Neural crest cell (in vitro differentiated cells): ENCODE measurements around the gene SPCS3. TPM values are rescaled to one million over a fixed set of nuclear protein-coding genes. Genes with fewer than 3 reads are reported as not detected.
A peak's percentile ranks its signal among the peaks of the same experiment; 100 is the strongest.
"Not testable (repeated sequence)": the region's sequence is repeated elsewhere in the genome, so short reads cannot be mapped to it uniquely, and the experiment has no call there.

Experiments used
- DNase-seq: peaks from one replicate; pipeline ENCODE4 v3.0.0; 2021; ENCODE audit warnings: low read depth, mixed read lengths, low spot score
- H3K27ac Mint-ChIP-seq: one replicate; pipeline ENCODE4 v1.8.0; 2021; ENCODE audit warnings: mild to moderate bottlenecking, mixed read lengths; ENCODE audit not compliant: unreplicated experiment
- H3K27me3 Mint-ChIP-seq: 2 replicates; pipeline ENCODE4 v1.8.0; 2021; ENCODE audit warnings: low read depth, mild to moderate bottlenecking, mixed read lengths
- H3K36me3 Mint-ChIP-seq: 2 replicates; pipeline ENCODE4 v1.8.0; 2021; ENCODE audit warnings: low read depth, mild to moderate bottlenecking, mixed read lengths
- H3K4me1 Mint-ChIP-seq: 2 replicates; pipeline ENCODE4 v1.8.0; 2021; ENCODE audit warnings: mixed read lengths
- H3K4me3 Mint-ChIP-seq: one replicate; pipeline ENCODE4 v1.8.0; 2021; ENCODE audit warnings: mild to moderate bottlenecking, mixed read lengths
- H3K9me3 Mint-ChIP-seq: 2 replicates; pipeline ENCODE4 v1.8.0; 2021; ENCODE audit warnings: mixed read lengths
- CTCF ChIP-seq: fragments of 200-600 bp; sonication (generic); conservative IDR thresholded peaks from 2 replicates; pipeline ENCODE4 v1.5.0; 2021; ENCODE audit warnings: antibody characterized with exemption, mild to moderate bottlenecking
- total RNA-seq: library from RNA; stranded (reverse); gene quantifications from 2 replicates; pipeline ENCODE4 v1.2.1, GENCODE V29; 2021

The SPCS3 gene
- total RNA-seq, 1 donor from 2014 or later, result 108 TPM

- Mint-ChIP-seq H3K9me3 (no peaks in the 10 kb centered on the region), H3K4me1 (peaks cover 4% of the 10 kb centered on the region), H3K36me3 (no peaks in the 10 kb centered on the region), H3K27me3 (no peaks in the 10 kb centered on the region), H3K4me3 (no peak overlapping the region), H3K27ac (no peak overlapping the region)
- no peak for DNase-seq
- no peak for TF ChIP-seq CTCF
These were observed 45.3 kb upstream of the SPCS3 start for GRCh38 chr4:176274441-176274840.

GRCh38 chr4:176276710-176277109 is 43.1 kb upstream of the SPCS3 start:
- peaks cover 4% of the 10 kb centered on the region for H3K4me1 Mint-ChIP-seq
- H3K9me3 Mint-ChIP-seq, result peaks cover 3% of the 10 kb centered on the region
- no peak for DNase-seq
- no peaks in the 10 kb centered on the region for H3K27me3 Mint-ChIP-seq
- TF ChIP-seq CTCF, result no peak
- no peak overlapping the region for H3K4me3 Mint-ChIP-seq
- H3K36me3 Mint-ChIP-seq, result no peaks in the 10 kb centered on the region
- no peak overlapping the region for H3K27ac Mint-ChIP-seq

GRCh38 chr4:176277162-176277904 is 42.4 kb upstream of the SPCS3 start:
- H3K36me3 Mint-ChIP-seq, result no peaks in the 10 kb centered on the region
- H3K27ac Mint-ChIP-seq, result no peak overlapping the region

GRCh38 chr4:176279560-176279959 is 40.2 kb upstream of the SPCS3 start:
- DNase-seq, H3K27me3 Mint-ChIP-seq, H3K36me3 Mint-ChIP-seq, H3K4me3 Mint-ChIP-seq, H3K4me1 Mint-ChIP-seq, H3K27ac Mint-ChIP-seq, H3K9me3 Mint-ChIP-seq: not testable (repeated sequence)

More at GRCh38 chr4:176277162-176277904, 42.4 kb upstream of the SPCS3 start:
- peak; percentile 18 for DNase-seq
- peaks cover 3% of the 10 kb centered on the region for H3K9me3 Mint-ChIP-seq
- peak; percentile 58 for TF ChIP-seq CTCF
- peaks cover 4% of the 10 kb centered on the region for H3K4me1 Mint-ChIP-seq
- no peaks in the 10 kb centered on the region for H3K27me3 Mint-ChIP-seq
- H3K4me3 Mint-ChIP-seq, result no peak overlapping the region

- Mint-ChIP-seq H3K4me1 (peaks cover 7% of the 10 kb centered on the region), H3K27ac (no peak overlapping the region), H3K9me3 (no peaks in the 10 kb centered on the region), H3K36me3 (no peaks in the 10 kb centered on the region), H3K4me3 (no peak overlapping the region), H3K27me3 (no peaks in the 10 kb centered on the region)
- no peak for TF ChIP-seq CTCF
- no peak for DNase-seq
These were observed 33.0 kb upstream of the SPCS3 start for GRCh38 chr4:176286728-176287127.

- H3K9me3 Mint-ChIP-seq, result no peaks in the 10 kb centered on the region
- H3K4me3 Mint-ChIP-seq, result no peak overlapping the region
- no peaks in the 10 kb centered on the region for H3K27me3 Mint-ChIP-seq
- no peak overlapping the region for H3K27ac Mint-ChIP-seq
- TF ChIP-seq CTCF, result no peak
- peaks cover 7% of the 10 kb centered on the region for H3K4me1 Mint-ChIP-seq
- no peaks in the 10 kb centered on the region for H3K36me3 Mint-ChIP-seq
- no peak for DNase-seq
These were observed 32.2 kb upstream of the SPCS3 start for GRCh38 chr4:176287546-176287945.
